K562 (cell line): ENCODE measurements around the gene BSPH1. TPM values are rescaled to one million over a fixed set of nuclear protein-coding genes. Genes with fewer than 3 reads are reported as not detected.
"Not testable (repeated sequence)": the region's sequence is repeated elsewhere in the genome, so short reads cannot be mapped to it uniquely, and the experiment has no call there.

ENCODE experiments used
- ATAC-seq: fragments of 200-7000 bp; cut with Tn5 transposase; 3 replicates; pipeline ENCODE4 v1.9.1; 2020; ENCODE audit warnings: moderate library complexity
- BruUV-seq: library from RNA; stranded (reverse); fragments of 400-500 nt; replicated peaks from 2 replicates; lab custom pipeline; 2021; lab: Mats Ljungman, UMichigan
- CTCF ChIA-PET: fragments of 300-600 bp; formaldehyde crosslinking; extraction: SDS; loops from one replicate; lab custom pipeline; 2021; ENCODE audit warnings: low intra/inter-chr PET ratio; lab: Yijun Ruan, JAX
- POLR2A ChIA-PET: fragments of 300-600, 350-650 bp; sonication (Branson Sonifier 250); formaldehyde crosslinking; extraction: SDS; loops from one replicate; lab custom pipeline; 2021; ENCODE audit warnings: antibody characterized with exemption, inconsistent platforms; lab: Yijun Ruan, JAX
- DNase-seq, 4 experiments: peaks; one replicate each; pipeline versions ENCODE4 v3.0.0 to v3.0.0-alpha.2; 2011 to 2018; ENCODE audit warnings: low spot score in 3 of 4, mixed read lengths in 3 of 4; ENCODE audit errors: extremely low read depth in 1 of 4
- FAIRE-seq: peaks from 2 replicates; lab custom pipeline; 2011; peaks lifted over from hg19 to GRCh38; lab: Jason Lieb, UNC
- H2AFZ ChIP-seq: 2 replicates; pipeline ENCODE4 v1.6.0; 2011; ENCODE audit warnings: low read depth, low read length, control low read depth, inconsistent platforms
- H3K27ac ChIP-seq: fragments of 200-600 bp; 3 replicates; pipeline ENCODE4 v1.8.0; 2011; ENCODE audit warnings: low read depth, mild to moderate bottlenecking, control low read depth, inconsistent platforms, low read length, moderate library complexity, mixed read lengths; ENCODE audit errors: extremely low read depth
- H3K27me3 ChIP-seq, 2 experiments: fragments of 300-600 bp in 1 of 2; 2 replicates in 1 of 2; 3 replicates in 1 of 2; pipeline versions ENCODE4 v1.6.0 to v1.8.0; 2011; ENCODE audit warnings: inconsistent platforms in 2 of 2, low read length in 2 of 2, mild to moderate bottlenecking in 1 of 2, mixed read lengths in 1 of 2, moderate library complexity in 1 of 2; ENCODE audit not compliant: control insufficient read depth in 2 of 2, insufficient read depth in 2 of 2
- H3K36me3 ChIP-seq: fragments of 300-600 bp; 3 replicates; pipeline ENCODE4 v1.8.0; 2011; ENCODE audit warnings: mild to moderate bottlenecking, low read length, inconsistent platforms; ENCODE audit not compliant: control insufficient read depth, insufficient read depth
- H3K4me1 ChIP-seq, 2 experiments: fragments of 200-600 bp in 1 of 2; replicated peaks in 1 of 2; 2 replicates in 1 of 2; 3 replicates in 1 of 2; pipeline versions ENCODE4 v1.5.1 to v1.8.0; 2011; ENCODE audit warnings: inconsistent platforms in 2 of 2, low read length in 2 of 2, mild to moderate bottlenecking in 1 of 2, mixed read lengths in 1 of 2, moderate library complexity in 1 of 2; ENCODE audit not compliant: control insufficient read depth in 2 of 2, insufficient read depth in 2 of 2
- H3K4me2 ChIP-seq: 2 replicates; pipeline ENCODE4 v1.6.1; 2011; ENCODE audit warnings: low read length, control low read depth, inconsistent platforms, mixed read lengths; ENCODE audit not compliant: insufficient read depth
- H3K4me3 ChIP-seq: fragments of 200-600 bp; sonication (generic), shearing (Covaris generic); 2 replicates; pipeline ENCODE4 v1.5.1; 2016; ENCODE audit warnings: control low read depth, inconsistent platforms
- H3K79me2 ChIP-seq: fragments of 200-600 bp; 3 replicates; pipeline ENCODE4 v1.8.0; 2011; ENCODE audit warnings: low read length, inconsistent platforms; ENCODE audit not compliant: control insufficient read depth, insufficient read depth
- H3K9ac ChIP-seq, 2 experiments: 2 replicates each; pipeline versions ENCODE4 v1.6.0 to v1.6.1; 2011; ENCODE audit warnings: low read depth in 2 of 2, low read length in 2 of 2, control low read depth in 1 of 2, inconsistent platforms in 1 of 2, mild to moderate bottlenecking in 1 of 2, mixed read lengths in 1 of 2; ENCODE audit not compliant: insufficient read depth in 1 of 2
- H3K9me1 ChIP-seq: one replicate; pipeline ENCODE4 v1.6.0; 2011; ENCODE audit warnings: inconsistent platforms, mild to moderate bottlenecking, low read length, moderate library complexity; ENCODE audit not compliant: control insufficient read depth, insufficient read depth
- H3K9me3 ChIP-seq: replicated peaks from 2 replicates; pipeline ENCODE4 v1.5.1; 2011; ENCODE audit warnings: low read depth, low read length, inconsistent platforms; ENCODE audit not compliant: control insufficient read depth, insufficient read depth
- H4K20me1 ChIP-seq: replicated peaks from 2 replicates; pipeline ENCODE4 v1.6.1; 2011; ENCODE audit warnings: low read length, inconsistent platforms, mixed read lengths; ENCODE audit not compliant: control insufficient read depth, insufficient read depth
- ATF7 ChIP-seq: fragments of 450-650 bp; IDR thresholded peaks from 2 replicates; pipeline ENCODE4 v1.7.1; 2014; ENCODE audit warnings: mild to moderate bottlenecking, moderate library complexity
- CC2D1A ChIP-seq: fragments of 450-650 bp; IDR thresholded peaks from 2 replicates; pipeline ENCODE4 v1.6.1; 2017; ENCODE audit warnings: mild to moderate bottlenecking
- NR2C2 ChIP-seq, 2 experiments: fragments of 200-800 bp in 1 of 2; sonication (Bioruptor generic) in 1 of 2; sonication (generic) in 1 of 2; formaldehyde crosslinking in 1 of 2; IDR thresholded peaks; 2 replicates each; pipeline versions ENCODE4 v1.6.1 to v1.8.0; 2016 to 2022; ENCODE audit warnings: mild to moderate bottlenecking in 1 of 2, missing compliant biosample characterization in 1 of 2, missing genetic modification characterization in 1 of 2, missing genetic modification reagents in 1 of 2
- WGBS: fragments of 100-300 bp; shearing (Covaris generic); methylation state at CpG from one replicate; pipeline ENCODE4 v1.1.6; 2016; ENCODE audit warnings: low coverage, mixed read lengths; ENCODE audit not compliant: insufficient coverage; ENCODE audit errors: missing lambda C conversion rate; 5-methylcytosine and 5-hydroxymethylcytosine counted together
- in situ Hi-C: fragments of 300-500 bp; cut with MboI; formaldehyde crosslinking; loops from 4 replicates; pipeline ENCODE4 v1.15.0; 2018; ENCODE audit warnings: inconsistent platforms, mixed read lengths
- intact Hi-C: fragments of 100-400 bp; cut with micrococcal nuclease; formaldehyde crosslinking; loops from 2 replicates; pipeline ENCODE4 v1.14.2; 2022
- polyA plus RNA-seq, 8 experiments: library from polyadenylated mRNA; depleted of rRNA in 4 of 8; stranded (reverse) in 5 of 8; unstranded in 3 of 8; fragments of >200 nt; fragmentation: Nextera tagmentation in 2 of 8; fragmentation: Illumina TruSeq in 1 of 8; extraction: Ambion mirVana in 2 of 8; extraction: Trizol in 1 of 8; gene quantifications; 2 replicates each; pipeline versions ENCODE4 v1.2.1 to v1.2.3, GENCODE V29; 2011 to 2014; ENCODE audit warnings: inconsistent platforms in 1 of 8, missing spikeins in 1 of 8
- total RNA-seq, 7 experiments: library from RNA; depleted of rRNA in 6 of 7; stranded (reverse); fragments of >200 nt in 6 of 7; fragmentation: Illumina TruSeq in 2 of 7; extraction: Trizol in 2 of 7; gene quantifications; 2 replicates each; pipeline versions ENCODE4 v1.2.1 to v1.2.3, GENCODE V29; 2011 to 2021; ENCODE audit warnings: low replicate concordance in 1 of 7
- TF ChIP-seq, protein P1 (sequence below), 2 experiments: fragments of 450-650 bp in 1 of 2; sonication (generic) in 1 of 2; formaldehyde crosslinking in 1 of 2; IDR thresholded peaks in 1 of 2; conservative IDR thresholded peaks in 1 of 2; 2 replicates each; pipeline versions ENCODE4 v1.6.1 to v1.8.1; 2016 to 2023; ENCODE audit warnings: mild to moderate bottlenecking in 2 of 2, moderate library complexity in 2 of 2, inconsistent platforms in 1 of 2, missing genetic modification reagents in 1 of 2
- TF ChIP-seq, protein P2 (sequence below), 3 experiments: IDR thresholded peaks in 2 of 3; conservative IDR thresholded peaks in 1 of 3; 2 replicates each; pipeline ENCODE4 v1.5.1; 2011 to 2012; ENCODE audit warnings: low read length in 3 of 3, mild to moderate bottlenecking in 3 of 3, control low read depth in 2 of 3, improper control_type of control experiment in 1 of 3, inconsistent platforms in 1 of 3, low read depth in 1 of 3, mixed read lengths in 1 of 3, moderate library complexity in 1 of 3; ENCODE audit not compliant: insufficient read depth in 2 of 3
- TF ChIP-seq, protein P3 (sequence below): fragments of 450-650 bp; IDR thresholded peaks from 2 replicates; pipeline ENCODE4 v1.6.1; 2016; ENCODE audit warnings: mild to moderate bottlenecking

The BSPH1 gene
- total and polyA plus RNA-seq, 9 of the 15 experiments (the other 6 are each of a cell fraction or from before 2014, with no cell fraction given): not detected

DNA sequence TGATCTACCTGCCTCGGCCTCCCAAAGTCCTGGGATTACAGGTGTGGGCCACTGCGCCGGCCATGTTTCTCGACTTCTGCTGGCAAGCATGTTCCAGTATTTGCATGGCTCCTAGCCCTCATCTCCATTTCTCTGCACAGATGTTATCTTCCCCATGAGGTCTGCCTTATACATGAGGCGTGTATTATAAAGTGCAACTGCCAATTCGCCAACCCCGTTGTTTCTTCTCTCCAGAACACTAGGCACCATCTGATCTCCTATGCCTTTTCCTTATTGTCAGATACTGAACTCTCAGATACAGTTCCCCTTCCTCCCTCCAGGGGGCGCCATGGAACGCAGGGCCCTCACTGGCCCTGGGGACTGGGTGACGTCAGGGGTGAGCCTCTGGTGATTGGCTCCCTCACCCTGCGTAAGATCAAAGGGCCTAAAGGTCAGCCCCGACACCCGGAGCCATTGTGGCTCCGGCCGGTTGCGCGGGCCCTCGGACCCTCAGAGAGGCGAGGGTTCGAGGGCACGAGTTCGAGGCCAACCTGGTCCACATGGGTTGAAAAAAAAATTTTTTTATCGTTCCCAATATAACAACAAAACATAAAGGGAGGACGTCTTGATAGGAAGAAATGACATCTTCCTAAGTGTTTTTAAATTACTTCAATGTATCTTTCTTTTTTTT is 42.0 kb downstream of the BSPH1 start (continued):
- TF ChIP-seq, protein P1, sequence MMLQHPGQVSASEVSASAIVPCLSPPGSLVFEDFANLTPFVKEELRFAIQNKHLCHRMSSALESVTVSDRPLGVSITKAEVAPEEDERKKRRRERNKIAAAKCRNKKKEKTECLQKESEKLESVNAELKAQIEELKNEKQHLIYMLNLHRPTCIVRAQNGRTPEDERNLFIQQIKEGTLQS (IDR thresholded peaks at IDR 0.05): peak; percentile 66
- TF ChIP-seq, protein P1 (CRISPR knock-in tag; conservative IDR thresholded peaks at IDR 0.05): not testable (repeated sequence)
- TF ChIP-seq, protein P2, sequence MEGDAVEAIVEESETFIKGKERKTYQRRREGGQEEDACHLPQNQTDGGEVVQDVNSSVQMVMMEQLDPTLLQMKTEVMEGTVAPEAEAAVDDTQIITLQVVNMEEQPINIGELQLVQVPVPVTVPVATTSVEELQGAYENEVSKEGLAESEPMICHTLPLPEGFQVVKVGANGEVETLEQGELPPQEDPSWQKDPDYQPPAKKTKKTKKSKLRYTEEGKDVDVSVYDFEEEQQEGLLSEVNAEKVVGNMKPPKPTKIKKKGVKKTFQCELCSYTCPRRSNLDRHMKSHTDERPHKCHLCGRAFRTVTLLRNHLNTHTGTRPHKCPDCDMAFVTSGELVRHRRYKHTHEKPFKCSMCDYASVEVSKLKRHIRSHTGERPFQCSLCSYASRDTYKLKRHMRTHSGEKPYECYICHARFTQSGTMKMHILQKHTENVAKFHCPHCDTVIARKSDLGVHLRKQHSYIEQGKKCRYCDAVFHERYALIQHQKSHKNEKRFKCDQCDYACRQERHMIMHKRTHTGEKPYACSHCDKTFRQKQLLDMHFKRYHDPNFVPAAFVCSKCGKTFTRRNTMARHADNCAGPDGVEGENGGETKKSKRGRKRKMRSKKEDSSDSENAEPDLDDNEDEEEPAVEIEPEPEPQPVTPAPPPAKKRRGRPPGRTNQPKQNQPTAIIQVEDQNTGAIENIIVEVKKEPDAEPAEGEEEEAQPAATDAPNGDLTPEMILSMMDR (IDR thresholded peaks at IDR 0.05 in 2 of 3, conservative IDR thresholded peaks at IDR 0.05 in 1 of 3; ENCODE audit: insufficient read depth in 2 of 3, low read depth in 1 of 3, low read length in 3 of 3): peak in 2 of 3 experiments; percentile 16 to 58; a peak in 2 of 6 replicates
- TF ChIP-seq, protein P3, sequence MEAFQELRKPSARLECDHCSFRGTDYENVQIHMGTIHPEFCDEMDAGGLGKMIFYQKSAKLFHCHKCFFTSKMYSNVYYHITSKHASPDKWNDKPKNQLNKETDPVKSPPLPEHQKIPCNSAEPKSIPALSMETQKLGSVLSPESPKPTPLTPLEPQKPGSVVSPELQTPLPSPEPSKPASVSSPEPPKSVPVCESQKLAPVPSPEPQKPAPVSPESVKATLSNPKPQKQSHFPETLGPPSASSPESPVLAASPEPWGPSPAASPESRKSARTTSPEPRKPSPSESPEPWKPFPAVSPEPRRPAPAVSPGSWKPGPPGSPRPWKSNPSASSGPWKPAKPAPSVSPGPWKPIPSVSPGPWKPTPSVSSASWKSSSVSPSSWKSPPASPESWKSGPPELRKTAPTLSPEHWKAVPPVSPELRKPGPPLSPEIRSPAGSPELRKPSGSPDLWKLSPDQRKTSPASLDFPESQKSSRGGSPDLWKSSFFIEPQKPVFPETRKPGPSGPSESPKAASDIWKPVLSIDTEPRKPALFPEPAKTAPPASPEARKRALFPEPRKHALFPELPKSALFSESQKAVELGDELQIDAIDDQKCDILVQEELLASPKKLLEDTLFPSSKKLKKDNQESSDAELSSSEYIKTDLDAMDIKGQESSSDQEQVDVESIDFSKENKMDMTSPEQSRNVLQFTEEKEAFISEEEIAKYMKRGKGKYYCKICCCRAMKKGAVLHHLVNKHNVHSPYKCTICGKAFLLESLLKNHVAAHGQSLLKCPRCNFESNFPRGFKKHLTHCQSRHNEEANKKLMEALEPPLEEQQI: peak; percentile 47; the same call in 1 of the 2 replicates
- peak; percentile 91 for TF ChIP-seq ATF7
- peak; percentile 48; the same call in 1 of the 2 replicates for TF ChIP-seq CC2D1A
- TF ChIP-seq NR2C2 (CRISPR knock-in tag; IDR thresholded peaks at IDR 0.05): not testable (repeated sequence)
- 0 out of 2 replicates have a peak, but pooled peaks have one; percentile 21 for TF ChIP-seq NR2C2 (tag; IDR thresholded peaks at IDR 0.05)

DNA sequence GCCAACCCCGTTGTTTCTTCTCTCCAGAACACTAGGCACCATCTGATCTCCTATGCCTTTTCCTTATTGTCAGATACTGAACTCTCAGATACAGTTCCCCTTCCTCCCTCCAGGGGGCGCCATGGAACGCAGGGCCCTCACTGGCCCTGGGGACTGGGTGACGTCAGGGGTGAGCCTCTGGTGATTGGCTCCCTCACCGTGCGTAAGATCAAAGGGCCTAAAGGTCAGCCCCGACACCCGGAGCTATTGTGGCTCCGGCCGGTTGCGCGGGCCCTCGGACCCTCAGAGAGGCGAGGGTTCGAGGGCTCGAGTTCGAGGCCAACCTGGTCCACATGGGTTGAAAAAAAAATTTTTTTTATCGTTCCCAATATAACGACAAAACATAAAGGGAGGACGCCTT is 63.4 kb downstream of the BSPH1 start:
- H3K9me1 ChIP-seq, H3K4me1 ChIP-seq, POLR2A ChIA-PET, H2AFZ ChIP-seq, ATAC-seq, H3K27me3 ChIP-seq, H4K20me1 ChIP-seq, FAIRE-seq, H3K36me3 ChIP-seq, BruUV-seq, H3K27ac ChIP-seq, H3K9ac ChIP-seq, CTCF ChIA-PET, intact Hi-C loops, H3K9me3 ChIP-seq, H3K79me2 ChIP-seq, H3K4me3 ChIP-seq, DNase-seq, H3K4me2 ChIP-seq: not testable (repeated sequence)
- in situ Hi-C loops: loop anchor here (5.0 kb wide), 1 partner anchor 34 kb away; no protein-coding TSS in a partner anchor
- WGBS: no CpG with 5 or more reads among the region's 20 CpGs
